ENCODE measurements around the gene RNF181. TPM values are rescaled to one million over a fixed set of nuclear protein-coding genes. Genes with fewer than 3 reads are reported as not detected.
A peak's percentile ranks its signal among the peaks of the same experiment; 100 is the strongest.
"Not testable (repeated sequence)": the region's sequence is repeated elsewhere in the genome, so short reads cannot be mapped to it uniquely, and the experiment has no call there.

Gene RNF181
- total RNA-seq, 1 experiment from 2014 or later = 285 TPM

- no peak for DNase-seq (ENCODE audit: low spot score)
These were observed 435 bp downstream of the RNF181 start for GRCh38 chr2:85596026-85596333.

- DNase-seq (ENCODE audit: low spot score) = no peak
These were observed 1.1 kb downstream of the RNF181 start for GRCh38 chr2:85596486-85597143.

GRCh38 chr2:85597241-85597640, 1.7 kb downstream of the RNF181 start:
- no peak for DNase-seq (ENCODE audit: low spot score)

- no peak for DNase-seq (ENCODE audit: low spot score)
These were observed 3.2 kb downstream of the RNF181 start for GRCh38 chr2:85598594-85599340.

- no peak for DNase-seq (ENCODE audit: low spot score)
These were observed 4.1 kb downstream of the RNF181 start for GRCh38 chr2:85599468-85600234.

- DNase-seq (ENCODE audit: low spot score) = no peak
These were observed 4.7 kb downstream of the RNF181 start for GRCh38 chr2:85600235-85600575.

GRCh38 chr2:85600951-85601770, 5.6 kb downstream of the RNF181 start:
- DNase-seq (ENCODE audit: low spot score) = no peak

- no peak for DNase-seq (ENCODE audit: low spot score)
These were observed 6.4 kb downstream of the RNF181 start for GRCh38 chr2:85601771-85602475.

GRCh38 chr2:85602476-85603234, 7.1 kb downstream of the RNF181 start, which contains the start of gene TMEM150A:
TSS of gene TMEM150A (minus strand) at chr2:85602698. CDS start at chr2:85601948, 750 bp downstream.
- peak; percentile 70 for DNase-seq (ENCODE audit: low spot score)

- DNase-seq (ENCODE audit: low spot score) = not testable (repeated sequence)
These were observed 8.5 kb downstream of the RNF181 start for GRCh38 chr2:85604133-85604444.

- DNase-seq (ENCODE audit: low spot score) = no peak
These were observed 9.2 kb downstream of the RNF181 start for GRCh38 chr2:85604568-85605339.

GRCh38 chr2:85605406-85606115, 10.0 kb downstream of the RNF181 start:
- DNase-seq (ENCODE audit: low spot score) = peak; percentile 67

- no peak for DNase-seq (ENCODE audit: low spot score)
These were observed 10.5 kb downstream of the RNF181 start for GRCh38 chr2:85606116-85606455.

- DNase-seq (ENCODE audit: low spot score) = no peak
These were observed 12.0 kb downstream of the RNF181 start for GRCh38 chr2:85607268-85608215.

GRCh38 chr2:85611217-85611704, 15.7 kb downstream of the RNF181 start:
- DNase-seq (ENCODE audit: low spot score) = peak; percentile 16

GRCh38 chr2:85611705-85612587, 16.4 kb downstream of the RNF181 start, which contains the start of gene C2orf68:
TSS of gene C2orf68 (minus strand) at chr2:85612066. CDS start at chr2:85611984, 82 bp downstream.
- DNase-seq (ENCODE audit: low spot score) = peak; percentile 79
